Central memory CD8-positive, alpha-beta T cell (primary cell): ENCODE results near the gene DENND4A.

Experiments
- ATAC-seq: fragments of 150-1000 bp; cut with Tn5 transposase; replicated peaks from 2 replicates; pipeline ENCODE4 v1.10.0; 2022; ENCODE audit warnings: mild to moderate bottlenecking, moderate FRiP score, moderate number of reproducible peaks; ENCODE audit not compliant: poor library complexity, severe bottlenecking; ENCODE audit errors: extremely low read depth
- DNase-seq, 2 donors: peaks; one replicate each; pipeline ENCODE4 v3.0.0; 2021; ENCODE audit warnings: low spot score in 2 of 2
- H3K27ac Mint-ChIP-seq: one replicate; pipeline ENCODE4 v1.8.0; 2022; ENCODE audit warnings: low read depth, mild to moderate bottlenecking, moderate library complexity, mixed read lengths
- H3K27me3 Mint-ChIP-seq: one replicate; pipeline ENCODE4 v1.8.0; 2022; ENCODE audit warnings: mixed read lengths
- H3K36me3 Mint-ChIP-seq: one replicate; pipeline ENCODE4 v1.8.0; 2022; ENCODE audit warnings: mild to moderate bottlenecking, moderate library complexity, mixed read lengths; ENCODE audit not compliant: insufficient read depth
- H3K4me1 Mint-ChIP-seq: one replicate; pipeline ENCODE4 v1.8.0; 2022; ENCODE audit warnings: mixed read lengths
- H3K4me3 Mint-ChIP-seq: one replicate; pipeline ENCODE4 v1.8.0; 2022; ENCODE audit warnings: mild to moderate bottlenecking, moderate library complexity, mixed read lengths
- H3K9me3 Mint-ChIP-seq: one replicate; pipeline ENCODE4 v1.8.0; 2022; ENCODE audit warnings: mixed read lengths

DENND4A gene

DNA sequence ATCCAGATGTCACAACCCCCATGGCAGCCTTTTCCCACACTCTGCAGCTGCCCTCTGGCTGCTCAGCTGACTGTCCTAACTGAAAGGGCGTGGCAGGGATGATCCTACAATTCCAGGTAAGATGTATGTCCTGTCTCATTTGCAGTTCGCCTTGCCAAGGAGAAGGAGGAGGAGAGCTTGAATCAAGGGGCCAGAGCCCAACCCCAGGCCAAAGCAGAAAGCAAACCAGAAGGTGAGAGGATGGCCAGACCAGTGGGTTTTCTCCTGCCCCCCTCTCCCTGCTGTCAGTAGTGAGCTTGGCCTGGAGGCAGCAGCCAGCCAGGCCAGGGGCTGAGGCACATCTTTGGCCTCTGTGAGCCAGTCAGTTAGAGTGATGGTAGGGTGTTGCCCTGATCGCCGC lies 147.8 kb downstream of the DENND4A start:
- Mint-ChIP-seq H3K9me3 (no peaks in the 10 kb centered on the region), H3K27me3 (no peaks in the 10 kb centered on the region), H3K4me3 (no peak overlapping the region), H3K27ac (no peak overlapping the region), H3K4me1 (peaks cover 6% of the 10 kb centered on the region), H3K36me3 (peaks cover 7% of the 10 kb centered on the region)
- no peak for DNase-seq
- ATAC-seq, result no peak

DNA sequence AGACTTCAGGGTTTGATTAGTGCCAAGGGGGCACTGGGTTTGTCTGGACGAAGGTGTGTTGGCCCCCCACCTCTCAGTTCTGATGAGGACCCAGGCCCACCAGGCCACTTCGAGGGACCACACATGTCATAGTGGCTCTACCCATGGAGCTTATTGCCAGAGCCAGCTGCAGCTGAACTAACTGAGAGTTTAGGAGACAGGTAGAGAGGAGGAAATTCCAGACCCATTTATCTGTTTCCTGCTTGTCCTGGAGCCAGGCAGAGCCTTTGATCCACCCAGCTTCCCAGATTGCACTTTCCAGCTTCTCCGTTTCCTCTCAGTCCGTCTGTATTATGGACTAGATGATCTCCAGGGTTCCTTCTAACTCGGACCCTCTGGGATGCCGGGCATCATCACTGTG lies 149.5 kb downstream of the DENND4A start:
- no peak for ATAC-seq
- H3K4me3 Mint-ChIP-seq, result no peak overlapping the region
- H3K27ac Mint-ChIP-seq, result no peak overlapping the region
- DNase-seq, result no peak
- H3K9me3 Mint-ChIP-seq, result no peaks in the 10 kb centered on the region
- no peaks in the 10 kb centered on the region for H3K27me3 Mint-ChIP-seq
- peaks cover 7% of the 10 kb centered on the region for H3K36me3 Mint-ChIP-seq
- peaks cover 12% of the 10 kb centered on the region for H3K4me1 Mint-ChIP-seq

DNA sequence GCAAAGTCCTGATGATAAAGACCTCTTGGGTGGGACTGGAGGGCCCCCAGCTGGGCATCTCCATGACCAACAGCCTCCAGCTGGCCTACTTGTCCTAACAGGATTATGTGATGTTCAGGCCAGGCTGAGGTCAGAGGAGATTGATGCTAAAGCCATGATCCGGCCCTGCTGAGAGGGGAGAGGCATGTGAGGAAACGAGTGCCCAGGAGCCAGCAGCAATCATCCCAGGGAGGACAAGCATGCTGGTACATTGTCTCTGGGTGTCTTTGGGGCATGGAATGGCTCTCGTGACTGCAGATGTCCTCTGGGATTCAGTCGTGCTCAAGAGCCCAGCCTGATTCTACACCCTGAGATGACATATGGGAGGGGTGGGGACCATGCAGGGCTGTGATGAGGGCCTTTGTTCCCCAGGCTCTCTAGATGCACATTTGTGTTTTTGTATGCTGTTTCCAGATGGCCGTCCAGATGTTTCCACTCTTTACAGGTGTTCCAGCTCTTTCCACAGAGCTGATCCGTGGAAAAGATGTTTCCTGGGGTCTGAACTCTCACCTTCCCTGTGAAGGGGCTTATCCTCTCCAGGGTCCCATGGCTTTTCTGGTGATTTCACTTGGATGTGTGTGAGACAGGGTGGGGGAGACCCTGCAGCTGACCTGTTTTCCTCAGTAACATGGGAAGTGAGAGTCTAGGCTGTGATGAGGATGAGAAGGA lies 150.2 kb downstream of the DENND4A start:
- Mint-ChIP-seq H3K36me3 (peaks cover 6% of the 10 kb centered on the region), H3K27ac (no peak overlapping the region), H3K4me3 (no peak overlapping the region), H3K9me3 (no peaks in the 10 kb centered on the region), H3K4me1 (peaks cover 12% of the 10 kb centered on the region), H3K27me3 (no peaks in the 10 kb centered on the region)
- no peak for ATAC-seq
- DNase-seq, result no peak

DNA sequence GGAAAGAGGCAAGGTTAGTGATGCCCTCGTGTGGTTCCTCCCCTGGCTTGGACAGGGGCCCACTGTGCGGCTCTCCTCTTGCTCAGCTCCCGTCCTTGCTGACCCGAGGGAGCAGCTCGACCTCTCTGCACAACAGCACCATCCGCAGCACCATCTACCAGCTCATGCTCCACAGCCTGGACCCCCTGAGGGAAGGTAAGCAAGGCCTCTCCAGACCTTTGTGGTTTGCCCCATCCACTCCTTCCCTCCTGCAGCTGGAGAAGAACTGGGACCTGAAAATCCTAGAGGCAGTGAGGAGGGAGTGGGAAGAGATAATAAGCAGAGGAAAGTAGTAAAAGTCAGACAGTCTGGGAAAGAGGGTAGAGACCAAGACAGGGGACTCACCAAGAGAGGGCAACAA lies 152.6 kb downstream of the DENND4A start:
- H3K27me3 Mint-ChIP-seq, result no peaks in the 10 kb centered on the region
- peaks cover 7% of the 10 kb centered on the region for H3K4me1 Mint-ChIP-seq
- ATAC-seq (no peak), DNase-seq (no peak)
- H3K27ac Mint-ChIP-seq, result peak overlapping the region; percentile 39
- peaks cover 5% of the 10 kb centered on the region for H3K36me3 Mint-ChIP-seq
- H3K9me3 Mint-ChIP-seq, result no peaks in the 10 kb centered on the region
- no peak overlapping the region for H3K4me3 Mint-ChIP-seq

DNA sequence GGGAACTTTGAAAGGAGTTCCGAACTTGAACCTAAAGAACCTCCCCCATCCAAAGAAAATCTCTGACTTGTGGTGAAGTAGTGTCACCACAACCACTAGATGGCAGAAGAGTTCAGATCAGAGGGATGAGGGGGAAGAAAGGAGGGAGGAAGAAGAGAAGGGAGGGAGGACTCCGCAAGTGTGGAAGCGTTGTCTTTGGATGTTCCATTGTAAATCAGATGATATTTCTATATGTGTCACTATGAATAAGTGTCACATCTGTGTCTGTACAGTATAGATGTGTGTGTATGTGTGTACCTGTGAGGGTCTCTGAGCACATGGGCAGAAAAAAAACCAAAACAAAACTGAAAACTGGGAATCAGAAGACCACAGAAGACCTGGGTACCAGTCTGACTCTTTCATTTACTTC lies 153.4 kb downstream of the DENND4A start:
- H3K36me3 Mint-ChIP-seq, result peaks cover 5% of the 10 kb centered on the region
- ATAC-seq (peak; percentile 60), DNase-seq (peak in 1 of 2 donors; percentile 29)
- no peak overlapping the region for H3K4me3 Mint-ChIP-seq
- peaks cover 11% of the 10 kb centered on the region for H3K4me1 Mint-ChIP-seq
- no peaks in the 10 kb centered on the region for H3K9me3 Mint-ChIP-seq
- peak overlapping the region; percentile 39 for H3K27ac Mint-ChIP-seq
- no peaks in the 10 kb centered on the region for H3K27me3 Mint-ChIP-seq

- no peak overlapping the region for H3K27ac Mint-ChIP-seq
Observed at GRCh38 chr15:65638109-65638508, 154.0 kb downstream of the DENND4A start.

DNA sequence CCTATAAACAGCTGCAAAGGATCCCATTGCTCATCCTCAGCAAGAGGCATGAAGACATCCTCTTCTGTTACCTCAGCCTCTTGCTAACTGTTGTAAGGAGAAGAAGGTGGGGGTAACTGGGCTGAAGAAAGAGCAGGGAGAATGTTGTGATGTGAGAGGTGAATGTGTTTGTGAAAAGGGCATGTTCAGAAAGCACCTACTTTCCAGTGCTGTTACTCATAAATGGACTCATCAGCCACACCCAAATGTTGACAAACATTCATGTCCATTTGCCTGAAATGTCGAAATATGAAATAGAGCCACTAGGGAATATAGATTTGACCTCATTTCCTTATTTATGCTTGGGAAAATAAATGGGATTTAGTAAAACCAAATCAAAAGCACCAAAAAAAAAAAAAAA lies 157.7 kb downstream of the DENND4A start:
- DNase-seq (no peak), ATAC-seq (no peak)
- H3K27ac Mint-ChIP-seq, result no peak overlapping the region
- no peak overlapping the region for H3K4me3 Mint-ChIP-seq
- no peaks in the 10 kb centered on the region for H3K9me3 Mint-ChIP-seq
- H3K36me3 Mint-ChIP-seq, result peaks cover 4% of the 10 kb centered on the region
- H3K27me3 Mint-ChIP-seq, result no peaks in the 10 kb centered on the region
- H3K4me1 Mint-ChIP-seq, result peaks cover 37% of the 10 kb centered on the region

More at GRCh38 chr15:65638109-65638508, 154.0 kb downstream of the DENND4A start:
- Mint-ChIP-seq H3K4me3 (no peak overlapping the region), H3K4me1 (peaks cover 14% of the 10 kb centered on the region), H3K36me3 (peaks cover 3% of the 10 kb centered on the region), H3K27me3 (no peaks in the 10 kb centered on the region), H3K9me3 (no peaks in the 10 kb centered on the region)
- ATAC-seq (no peak), DNase-seq (no peak)

DNA sequence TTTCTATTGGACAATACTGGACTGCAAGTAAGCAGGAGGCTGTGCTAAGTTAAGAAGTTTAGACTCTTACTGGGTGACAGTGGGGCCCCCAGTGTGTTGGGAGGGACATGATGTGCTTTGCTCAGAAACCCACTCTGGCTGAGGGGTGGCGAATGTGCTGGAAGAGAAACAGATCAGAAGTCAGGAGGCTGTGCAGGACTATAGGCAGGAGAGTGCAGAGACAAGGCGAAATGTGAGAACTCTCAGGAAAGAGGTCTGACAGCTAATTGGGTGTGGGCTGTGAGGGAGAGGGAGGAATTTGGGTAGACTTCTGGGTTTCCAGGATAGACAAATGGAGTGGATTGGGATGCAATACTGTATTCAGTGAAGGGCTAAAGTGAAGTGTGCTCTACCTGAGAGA lies 158.3 kb downstream of the DENND4A start:
- Mint-ChIP-seq H3K27ac (peak overlapping the region; percentile 54), H3K4me3 (no peak overlapping the region), H3K36me3 (peaks cover 4% of the 10 kb centered on the region), H3K4me1 (peaks cover 35% of the 10 kb centered on the region), H3K9me3 (no peaks in the 10 kb centered on the region), H3K27me3 (no peaks in the 10 kb centered on the region)
- no peak for ATAC-seq
- DNase-seq, result no peak

DNA sequence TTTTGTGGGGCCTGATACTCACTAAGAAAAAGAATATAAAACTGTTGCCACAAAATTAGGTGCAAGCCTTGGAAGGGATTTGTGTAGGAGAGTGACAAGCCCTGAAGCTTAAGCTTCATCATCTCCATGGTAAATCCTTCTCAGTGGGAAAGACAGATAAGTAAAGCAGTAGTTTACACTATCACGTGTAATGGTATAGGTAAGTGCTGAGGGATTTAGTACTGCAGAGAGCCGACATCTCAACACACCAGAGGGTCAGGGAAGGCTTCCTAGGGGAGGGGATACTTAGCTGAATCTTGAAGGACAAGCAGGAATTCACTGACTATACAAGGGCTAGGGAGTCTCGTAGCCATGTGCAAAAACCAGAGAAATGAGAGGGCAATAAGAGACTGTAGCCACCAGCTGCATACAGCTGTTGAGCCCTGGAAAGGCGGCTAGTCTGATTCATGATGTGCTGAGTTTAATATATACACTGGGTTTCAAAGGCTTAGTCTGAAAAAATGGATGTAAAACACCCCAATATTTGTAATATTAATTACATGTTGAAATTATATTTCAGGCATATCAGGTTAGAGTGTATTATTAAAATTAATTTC lies 159.2 kb downstream of the DENND4A start:
- Mint-ChIP-seq H3K27me3 (no peaks in the 10 kb centered on the region), H3K9me3 (no peaks in the 10 kb centered on the region), H3K36me3 (peaks cover 4% of the 10 kb centered on the region), H3K4me1 (peaks cover 31% of the 10 kb centered on the region), H3K27ac (no peak overlapping the region), H3K4me3 (no peak overlapping the region)
- DNase-seq (no peak), ATAC-seq (no peak)

GRCh38 chr15:65631503-65631902 lies 160.6 kb downstream of the DENND4A start:
- peak overlapping the region; percentile 83 for H3K27ac Mint-ChIP-seq
- ATAC-seq, result peak; percentile 46
- H3K4me1 Mint-ChIP-seq, result peaks cover 31% of the 10 kb centered on the region
- no peaks in the 10 kb centered on the region for H3K27me3 Mint-ChIP-seq
- H3K4me3 Mint-ChIP-seq, result peak overlapping the region; percentile 69
- H3K36me3 Mint-ChIP-seq, result peaks cover 4% of the 10 kb centered on the region
- no peaks in the 10 kb centered on the region for H3K9me3 Mint-ChIP-seq
- no peak for DNase-seq

DNA sequence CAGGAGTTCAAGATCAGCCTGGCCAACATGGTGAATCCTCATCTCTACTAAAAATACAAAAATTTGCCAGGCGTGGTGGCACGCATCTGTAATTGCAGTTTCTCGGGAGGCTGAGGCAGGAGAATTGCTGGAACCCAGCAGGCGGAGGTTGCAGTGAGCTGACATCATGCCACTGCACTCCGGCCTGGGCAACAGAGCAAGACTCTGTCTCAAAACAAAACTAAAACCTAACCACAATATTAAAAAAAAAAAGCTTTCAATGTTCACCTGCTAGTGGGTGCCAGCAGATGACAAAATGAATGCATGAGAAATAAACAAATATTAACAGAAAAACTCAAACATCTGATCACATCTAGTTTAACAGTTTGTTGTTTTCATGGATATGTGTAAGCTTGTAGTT lies 161.3 kb downstream of the DENND4A start:
- peaks cover 31% of the 10 kb centered on the region for H3K4me1 Mint-ChIP-seq
- ATAC-seq (no peak), DNase-seq (no peak)
- peak overlapping the region; percentile 69 for H3K4me3 Mint-ChIP-seq
- H3K36me3 Mint-ChIP-seq, result peaks cover 4% of the 10 kb centered on the region
- H3K27ac Mint-ChIP-seq, result peak overlapping the region; percentile 83
- no peaks in the 10 kb centered on the region for H3K27me3 Mint-ChIP-seq
- no peaks in the 10 kb centered on the region for H3K9me3 Mint-ChIP-seq

- H3K9me3 Mint-ChIP-seq, result no peaks in the 10 kb centered on the region
- H3K4me3 Mint-ChIP-seq, result no peak overlapping the region
- DNase-seq (no peak), ATAC-seq (no peak)
- peaks cover 1% of the 10 kb centered on the region for H3K36me3 Mint-ChIP-seq
- peaks cover 31% of the 10 kb centered on the region for H3K4me1 Mint-ChIP-seq
- H3K27ac Mint-ChIP-seq, result no peak overlapping the region
- H3K27me3 Mint-ChIP-seq, result no peaks in the 10 kb centered on the region
Observed at GRCh38 chr15:65629548-65629947, 162.5 kb downstream of the DENND4A start.

DNA sequence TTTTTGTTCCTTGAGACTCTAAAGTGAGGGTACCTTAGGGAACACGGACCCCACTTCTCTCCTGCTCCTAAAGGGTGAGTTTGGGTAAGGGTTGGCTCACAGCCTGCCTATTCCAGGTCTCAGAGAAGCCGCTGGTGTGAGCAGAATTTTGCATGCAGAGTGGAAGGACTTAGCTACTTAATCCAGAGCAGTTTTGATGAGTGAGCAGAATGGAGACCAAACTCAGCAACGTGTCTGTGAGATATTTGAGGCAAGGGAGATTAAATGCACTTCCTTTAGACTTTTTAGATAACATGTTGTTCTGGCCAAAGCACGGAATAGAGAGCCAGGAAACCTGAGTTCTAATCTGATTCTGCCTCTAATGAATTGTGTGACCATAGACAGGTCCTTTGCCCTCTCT lies 165.2 kb downstream of the DENND4A start:
- Mint-ChIP-seq H3K4me1 (peaks cover 14% of the 10 kb centered on the region), H3K27ac (no peak overlapping the region), H3K27me3 (no peaks in the 10 kb centered on the region), H3K4me3 (no peak overlapping the region), H3K36me3 (peaks cover 1% of the 10 kb centered on the region), H3K9me3 (no peaks in the 10 kb centered on the region)
- no peak for ATAC-seq
- no peak for DNase-seq
